Activated naive CD8-positive, alpha-beta T cell treated with anti-CD3 and anti-CD28 coated beads, Interleukin-2, amount 10 ng/mL, durations not matched to agents 7 days and 5 days (primary cell): Measurements from ENCODE around the gene PRKCA. TPM values are rescaled to one million over a fixed set of nuclear protein-coding genes. Genes with fewer than 3 reads are reported as not detected.

ENCODE experiments used
- ATAC-seq: fragments of 150-1000 bp; cut with Tn5 transposase; one replicate; pipeline ENCODE4 v1.10.0; 2021; ENCODE audit warnings: low read depth, moderate library complexity
- POLR2A ChIA-PET: fragments of 350-600 bp; sonication (Branson Sonifier 250); formaldehyde crosslinking; loops from one replicate; lab custom pipeline; 2021; ENCODE audit warnings: antibody characterized with exemption; lab: Charles Lee
- DNase-seq: peaks from one replicate; pipeline ENCODE4 v3.0.0; 2021
- H3K27ac Mint-ChIP-seq: one replicate; pipeline ENCODE4 v1.8.0; 2022; ENCODE audit warnings: mild to moderate bottlenecking, mixed read lengths
- H3K27me3 Mint-ChIP-seq: one replicate; pipeline ENCODE4 v1.8.0; 2022; ENCODE audit warnings: mild to moderate bottlenecking, moderate library complexity, mixed read lengths
- H3K36me3 Mint-ChIP-seq: one replicate; pipeline ENCODE4 v1.8.0; 2021; ENCODE audit warnings: mild to moderate bottlenecking, mixed read lengths
- H3K4me1 Mint-ChIP-seq: one replicate; pipeline ENCODE4 v1.8.0; 2021; ENCODE audit warnings: mixed read lengths
- H3K4me3 Mint-ChIP-seq: one replicate; pipeline ENCODE4 v1.8.0; 2022; ENCODE audit warnings: mild to moderate bottlenecking, moderate library complexity, mixed read lengths
- H3K9me3 Mint-ChIP-seq: one replicate; pipeline ENCODE4 v1.8.0; 2021; ENCODE audit warnings: mixed read lengths
- total RNA-seq, 2 experiments: library from RNA; stranded (reverse); gene quantifications; one replicate each; pipeline ENCODE4 v1.2.3, GENCODE V29; 2021

The PRKCA gene
- total RNA-seq, 2 experiments from 2014 or later, result 66.1 to 66.5 TPM

- Mint-ChIP-seq H3K9me3 (peaks cover 4% of the 10 kb centered on the region), H3K4me1 (no peaks in the 10 kb centered on the region), H3K36me3 (no peaks in the 10 kb centered on the region), H3K27me3 (peaks cover 14% of the 10 kb centered on the region), H3K27ac (no peak overlapping the region), H3K4me3 (no peak overlapping the region)
- no peak for ATAC-seq
- DNase-seq, result no peak
- POLR2A ChIA-PET, result no interaction called here
Observed at GRCh38 chr17:66841744-66842143, 539.3 kb downstream of the PRKCA start.

GRCh38 chr17:66842505-66842904 lies 540.1 kb downstream of the PRKCA start:
- peaks cover 4% of the 10 kb centered on the region for H3K9me3 Mint-ChIP-seq
- peaks cover 13% of the 10 kb centered on the region for H3K27me3 Mint-ChIP-seq
- H3K4me1 Mint-ChIP-seq, result no peaks in the 10 kb centered on the region
- DNase-seq (no peak), ATAC-seq (no peak)
- H3K36me3 Mint-ChIP-seq, result no peaks in the 10 kb centered on the region
- POLR2A ChIA-PET, result no interaction called here
- H3K27ac Mint-ChIP-seq, result no peak overlapping the region
- H3K4me3 Mint-ChIP-seq, result no peak overlapping the region

GRCh38 chr17:66842959-66843358 lies 540.5 kb downstream of the PRKCA start:
- DNase-seq (no peak), ATAC-seq (no peak)
- POLR2A ChIA-PET, result no interaction called here
- Mint-ChIP-seq H3K4me3 (no peak overlapping the region), H3K27ac (no peak overlapping the region), H3K36me3 (no peaks in the 10 kb centered on the region), H3K4me1 (no peaks in the 10 kb centered on the region), H3K27me3 (peaks cover 12% of the 10 kb centered on the region), H3K9me3 (peaks cover 4% of the 10 kb centered on the region)

- peaks cover 4% of the 10 kb centered on the region for H3K9me3 Mint-ChIP-seq
- no peak overlapping the region for H3K27ac Mint-ChIP-seq
- ATAC-seq (no peak), DNase-seq (no peak)
- peaks cover 12% of the 10 kb centered on the region for H3K27me3 Mint-ChIP-seq
- H3K36me3 Mint-ChIP-seq, result no peaks in the 10 kb centered on the region
- no peak overlapping the region for H3K4me3 Mint-ChIP-seq
- POLR2A ChIA-PET, result interaction anchor here (0.6 kb wide), 1 partner anchor 11 kb away, joined by 6 read pairs; no protein-coding TSS in a partner anchor
- H3K4me1 Mint-ChIP-seq, result no peaks in the 10 kb centered on the region
Observed at GRCh38 chr17:66843627-66844026, 541.2 kb downstream of the PRKCA start.

GRCh38 chr17:66847704-66848103 lies 545.3 kb downstream of the PRKCA start:
- Mint-ChIP-seq H3K9me3 (peaks cover 4% of the 10 kb centered on the region), H3K27me3 (peaks cover 10% of the 10 kb centered on the region), H3K4me3 (no peak overlapping the region), H3K27ac (no peak overlapping the region), H3K4me1 (no peaks in the 10 kb centered on the region), H3K36me3 (no peaks in the 10 kb centered on the region)
- no peak for ATAC-seq
- no peak for DNase-seq
- POLR2A ChIA-PET, result no interaction called here

- Mint-ChIP-seq H3K27ac (no peak overlapping the region), H3K36me3 (no peaks in the 10 kb centered on the region)
- ATAC-seq, result no peak
Observed at GRCh38 chr17:66848496-66848895, 546.1 kb downstream of the PRKCA start.

GRCh38 chr17:66849032-66849655 lies 546.7 kb downstream of the PRKCA start:
- Mint-ChIP-seq H3K27ac (no peak overlapping the region), H3K4me3 (no peak overlapping the region), H3K4me1 (no peaks in the 10 kb centered on the region), H3K36me3 (no peaks in the 10 kb centered on the region), H3K27me3 (peaks cover 7% of the 10 kb centered on the region), H3K9me3 (peaks cover 4% of the 10 kb centered on the region)
- POLR2A ChIA-PET, result no interaction called here
- no peak for ATAC-seq
- DNase-seq, result no peak

More at GRCh38 chr17:66848496-66848895, 546.1 kb downstream of the PRKCA start:
- Mint-ChIP-seq H3K4me1 (no peaks in the 10 kb centered on the region), H3K4me3 (no peak overlapping the region), H3K27me3 (peaks cover 7% of the 10 kb centered on the region), H3K9me3 (peaks cover 4% of the 10 kb centered on the region)
- no peak for DNase-seq
- POLR2A ChIA-PET, result no interaction called here

GRCh38 chr17:66849851-66850580 lies 547.6 kb downstream of the PRKCA start:
- Mint-ChIP-seq H3K36me3 (no peaks in the 10 kb centered on the region), H3K9me3 (peaks cover 1% of the 10 kb centered on the region), H3K27me3 (peaks cover 7% of the 10 kb centered on the region), H3K27ac (no peak overlapping the region), H3K4me1 (no peaks in the 10 kb centered on the region), H3K4me3 (no peak overlapping the region)
- ATAC-seq, result no peak
- POLR2A ChIA-PET, result no interaction called here
- no peak for DNase-seq

GRCh38 chr17:66850692-66851091 lies 548.3 kb downstream of the PRKCA start:
- Mint-ChIP-seq H3K9me3 (no peaks in the 10 kb centered on the region), H3K4me1 (no peaks in the 10 kb centered on the region), H3K27ac (no peak overlapping the region), H3K27me3 (peaks cover 7% of the 10 kb centered on the region), H3K36me3 (no peaks in the 10 kb centered on the region), H3K4me3 (no peak overlapping the region)
- no peak for DNase-seq
- POLR2A ChIA-PET, result no interaction called here
- ATAC-seq, result no peak

GRCh38 chr17:66855204-66855603 lies 552.8 kb downstream of the PRKCA start:
- Mint-ChIP-seq H3K4me3 (no peak overlapping the region), H3K9me3 (no peaks in the 10 kb centered on the region), H3K27me3 (peaks cover 11% of the 10 kb centered on the region), H3K36me3 (no peaks in the 10 kb centered on the region), H3K4me1 (no peaks in the 10 kb centered on the region), H3K27ac (no peak overlapping the region)
- ATAC-seq, result no peak
- POLR2A ChIA-PET, result no interaction called here
- DNase-seq, result no peak

- Mint-ChIP-seq H3K9me3 (no peaks in the 10 kb centered on the region), H3K4me3 (no peak overlapping the region), H3K27me3 (peaks cover 7% of the 10 kb centered on the region), H3K4me1 (no peaks in the 10 kb centered on the region), H3K27ac (no peak overlapping the region), H3K36me3 (no peaks in the 10 kb centered on the region)
- ATAC-seq (no peak), DNase-seq (no peak)
- POLR2A ChIA-PET, result no interaction called here
Observed at GRCh38 chr17:66858226-66859083, 556.0 kb downstream of the PRKCA start.

GRCh38 chr17:66859353-66859752 lies 556.9 kb downstream of the PRKCA start:
- H3K36me3 Mint-ChIP-seq, result no peaks in the 10 kb centered on the region
- POLR2A ChIA-PET, result no interaction called here
- peaks cover 1% of the 10 kb centered on the region for H3K9me3 Mint-ChIP-seq
- DNase-seq (no peak), ATAC-seq (no peak)
- no peaks in the 10 kb centered on the region for H3K4me1 Mint-ChIP-seq
- peaks cover 11% of the 10 kb centered on the region for H3K27me3 Mint-ChIP-seq
- H3K4me3 Mint-ChIP-seq, result no peak overlapping the region
- H3K27ac Mint-ChIP-seq, result no peak overlapping the region

- H3K9me3 Mint-ChIP-seq, result peaks cover 1% of the 10 kb centered on the region
- H3K4me1 Mint-ChIP-seq, result no peaks in the 10 kb centered on the region
- no peak overlapping the region for H3K27ac Mint-ChIP-seq
- peaks cover 11% of the 10 kb centered on the region for H3K27me3 Mint-ChIP-seq
- DNase-seq (no peak), ATAC-seq (no peak)
- no peaks in the 10 kb centered on the region for H3K36me3 Mint-ChIP-seq
- H3K4me3 Mint-ChIP-seq, result no peak overlapping the region
- POLR2A ChIA-PET, result no interaction called here
Observed at GRCh38 chr17:66860204-66860603, 557.8 kb downstream of the PRKCA start.
